Spinal cord (tissue), 10 donors: Measurements from ENCODE around the gene GP5. TPM values are rescaled to one million over a fixed set of nuclear protein-coding genes. Genes with fewer than 3 reads are reported as not detected.
A peak's percentile ranks its signal among the peaks of the same experiment; 100 is the strongest.

Source experiments
- DNase-seq, 6 donors: peaks; one replicate each; pipeline versions ENCODE4 v3.0.0 to v3.0.0-alpha.2; 2013 to 2015; ENCODE audit warnings: low spot score in 6 of 6, low read depth in 4 of 6
- H3K27ac ChIP-seq: one replicate; pipeline ENCODE4 v1.5.1; 2013; ENCODE audit warnings: low read depth, low read length, control low read depth
- H3K27me3 ChIP-seq: one replicate; pipeline ENCODE4 v1.6.1; 2013; ENCODE audit warnings: low read length; ENCODE audit not compliant: control insufficient read depth, insufficient read depth
- H3K36me3 ChIP-seq: one replicate; pipeline ENCODE4 v1.6.1; 2013; ENCODE audit warnings: low read length; ENCODE audit not compliant: control insufficient read depth, insufficient read depth
- H3K4me1 ChIP-seq: one replicate; pipeline ENCODE4 v1.6.1; 2013; ENCODE audit warnings: low read length; ENCODE audit not compliant: control insufficient read depth, insufficient read depth
- H3K4me3 ChIP-seq: one replicate; pipeline ENCODE4 v1.5.1; 2013; ENCODE audit warnings: low read depth, low read length, control low read depth
- H3K9me3 ChIP-seq: one replicate; pipeline ENCODE4 v1.6.1; 2013; ENCODE audit warnings: low read length; ENCODE audit not compliant: control insufficient read depth, insufficient read depth
- WGBS: methylation state at CpG from one replicate; pipeline ENCODE4 v1.1.5; 2013; ENCODE audit warnings: missing lambda C conversion rate; ENCODE audit not compliant: insufficient coverage; 5-methylcytosine and 5-hydroxymethylcytosine counted together
- polyA plus RNA-seq, 2 donors: library from polyadenylated mRNA; unstranded; fragments of 120-200 nt; gene quantifications; one replicate each; pipeline ENCODE4 v1.2.1, GENCODE V29; 2013; ENCODE audit not compliant: insufficient read length in 2 of 2
- total RNA-seq, 2 donors: library from RNA; depleted of rRNA in 1 of 2; stranded (reverse); fragments of 120-200 nt in 1 of 2; fragments of >200 nt in 1 of 2; gene quantifications; one replicate each; pipeline versions ENCODE4 v1.2.3 to v1.2.4, GENCODE V29; 2013 to 2014
- donor health status: healthy.

GP5 gene
- total and polyA plus RNA-seq, 4 donors: 0.25 to 0.69 (median 0.31) TPM

DNA sequence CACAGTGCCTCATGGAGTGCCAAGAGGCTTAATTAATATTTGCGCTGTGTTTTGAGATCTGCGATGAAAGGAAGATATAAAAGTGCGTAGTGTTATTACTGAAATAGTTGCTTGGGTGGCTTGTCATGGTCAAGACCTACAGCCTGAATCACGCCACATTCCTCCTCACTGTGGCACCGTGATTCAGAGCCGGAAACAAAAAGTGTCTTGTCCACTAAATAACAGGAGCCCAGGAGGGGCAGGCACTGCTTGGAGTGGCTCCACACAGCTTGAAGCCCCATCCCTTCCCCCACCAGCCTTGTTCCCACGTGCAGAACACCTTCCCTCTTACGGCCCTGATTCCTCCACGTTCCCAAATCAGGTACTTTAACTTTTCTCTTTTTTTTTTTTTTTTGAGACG lies 28.3 kb downstream of the GP5 start:
- no peaks in the 10 kb centered on the region for H3K36me3 ChIP-seq
- no peak overlapping the region for H3K4me3 ChIP-seq
- no peak for DNase-seq
- peaks cover 19% of the 10 kb centered on the region for H3K27me3 ChIP-seq
- no peak overlapping the region for H3K27ac ChIP-seq
- 65% methylated on average over 7 of the region's 10 CpGs for WGBS
- H3K4me1 ChIP-seq: peaks cover 34% of the 10 kb centered on the region
- no peaks in the 10 kb centered on the region for H3K9me3 ChIP-seq

GRCh38 chr3:194369522-194370279 lies 29.4 kb downstream of the GP5 start, which contains the start of gene LRRC15:
Gene LRRC15 (minus strand): TSS chr3:194369743. CDS start chr3:194361043, 8,700 bp downstream.
- Histone ChIP-seq H3K27me3 (peaks cover 21% of the 10 kb centered on the region), H3K27ac (no peak within 1 kb of the TSS), H3K9me3 (no peaks in the 10 kb centered on the region), H3K36me3 (no peaks in the 10 kb centered on the region), H3K4me1 (peaks cover 32% of the 10 kb centered on the region), H3K4me3 (no peak within 1 kb of the TSS)
- no peak for DNase-seq
- 14% methylated on average over 18 of the region's 21 CpGs for WGBS

DNA sequence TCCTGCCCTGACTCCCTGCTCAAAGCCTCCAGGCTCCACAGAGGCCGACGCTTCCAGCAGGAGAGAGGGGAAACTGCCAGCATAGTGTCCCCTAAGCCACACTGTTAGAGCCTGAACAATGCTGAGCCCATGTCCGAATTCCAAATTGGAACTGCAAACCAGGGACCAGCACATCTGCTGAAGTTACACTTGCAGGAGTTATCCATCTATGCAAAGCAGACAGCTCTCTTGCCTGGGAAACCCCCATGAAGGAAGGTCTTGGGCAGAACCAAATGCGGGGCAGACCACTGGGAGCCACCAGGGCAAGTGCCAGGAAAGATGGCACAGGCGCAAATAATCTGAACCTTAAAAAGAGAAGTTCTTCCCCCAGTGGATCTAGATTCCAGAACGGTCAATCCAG lies 30.1 kb downstream of the GP5 start:
- peaks cover 35% of the 10 kb centered on the region for H3K4me1 ChIP-seq
- H3K27ac ChIP-seq: no peak overlapping the region
- no peaks in the 10 kb centered on the region for H3K9me3 ChIP-seq
- no peaks in the 10 kb centered on the region for H3K36me3 ChIP-seq
- H3K4me3 ChIP-seq: no peak overlapping the region
- peaks cover 21% of the 10 kb centered on the region for H3K27me3 ChIP-seq
- no peak for DNase-seq
- 70% methylated on average over 6 of the region's 6 CpGs for WGBS

- no peak overlapping the region for H3K27ac ChIP-seq
Measured at GRCh38 chr3:194367992-194368841, 30.8 kb downstream of the GP5 start.

GRCh38 chr3:194365978-194366490 lies 33.0 kb downstream of the GP5 start:
- DNase-seq: no peak
- H3K27me3 ChIP-seq: peaks cover 21% of the 10 kb centered on the region
- WGBS: 88% methylated on average over 10 of the region's 12 CpGs
- H3K4me3 ChIP-seq: no peak overlapping the region
- peaks cover 35% of the 10 kb centered on the region for H3K4me1 ChIP-seq
- no peak overlapping the region for H3K27ac ChIP-seq
- no peaks in the 10 kb centered on the region for H3K36me3 ChIP-seq
- no peaks in the 10 kb centered on the region for H3K9me3 ChIP-seq

More at GRCh38 chr3:194367992-194368841, 30.8 kb downstream of the GP5 start:
- Histone ChIP-seq H3K27me3 (peaks cover 21% of the 10 kb centered on the region), H3K4me3 (no peak overlapping the region), H3K36me3 (no peaks in the 10 kb centered on the region), H3K9me3 (no peaks in the 10 kb centered on the region), H3K4me1 (peaks cover 35% of the 10 kb centered on the region)
- no peak for DNase-seq
- 63% methylated on average over 18 of the region's 18 CpGs for WGBS

- Histone ChIP-seq H3K27me3 (peaks cover 21% of the 10 kb centered on the region), H3K36me3 (no peaks in the 10 kb centered on the region), H3K9me3 (no peaks in the 10 kb centered on the region), H3K27ac (no peak overlapping the region), H3K4me3 (no peak overlapping the region), H3K4me1 (peaks cover 31% of the 10 kb centered on the region)
- DNase-seq: no peak
- WGBS: 94% methylated on average over 6 of the region's 6 CpGs
Measured at GRCh38 chr3:194365526-194365925, 33.5 kb downstream of the GP5 start.

DNA sequence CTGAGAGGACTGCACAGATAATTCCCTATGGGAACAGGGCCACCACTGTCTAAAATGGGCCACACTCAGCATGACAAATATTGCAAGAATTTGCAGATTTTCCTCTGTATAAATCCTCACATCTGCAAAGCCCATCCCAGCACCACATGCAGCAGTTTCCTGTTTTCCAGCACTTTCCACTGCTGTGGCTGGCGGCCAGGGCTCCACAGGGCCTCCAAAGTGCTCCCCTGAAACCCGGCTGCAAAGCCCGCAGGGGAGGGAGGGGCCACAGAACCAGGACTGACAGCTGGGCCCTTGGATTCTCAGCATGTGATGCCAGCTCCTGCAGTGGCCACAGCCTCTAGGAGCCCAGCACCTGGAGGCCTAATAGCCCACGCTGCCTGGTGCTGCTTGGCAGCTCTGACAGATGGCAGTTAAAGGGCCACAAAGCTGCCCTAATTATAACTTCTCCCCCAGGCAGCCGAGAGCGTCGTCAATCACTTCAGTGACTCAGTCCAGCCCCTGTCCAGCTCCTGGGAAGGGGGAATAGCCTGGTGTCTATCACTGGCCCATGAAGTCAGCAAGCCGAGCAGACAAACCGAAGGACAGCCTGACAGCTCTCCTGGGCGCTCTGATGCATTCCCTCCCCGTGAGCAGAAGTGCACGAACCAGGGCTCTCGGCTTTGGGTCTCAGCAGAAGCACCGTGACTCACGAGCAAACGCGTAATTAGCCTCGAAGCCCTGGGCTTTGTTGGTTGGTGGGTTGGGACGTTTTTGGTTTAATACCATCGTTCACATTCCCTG lies 34.2 kb downstream of the GP5 start:
- peak in 2 of 6 donors; percentile 49 to 65 for DNase-seq
- H3K4me1 ChIP-seq: peaks cover 28% of the 10 kb centered on the region
- no peak overlapping the region for H3K4me3 ChIP-seq
- H3K27me3 ChIP-seq: peaks cover 21% of the 10 kb centered on the region
- H3K27ac ChIP-seq: peak overlapping the region; percentile 40
- no peaks in the 10 kb centered on the region for H3K36me3 ChIP-seq
- H3K9me3 ChIP-seq: no peaks in the 10 kb centered on the region
- WGBS: 34% methylated on average over 16 of the region's 20 CpGs

DNA sequence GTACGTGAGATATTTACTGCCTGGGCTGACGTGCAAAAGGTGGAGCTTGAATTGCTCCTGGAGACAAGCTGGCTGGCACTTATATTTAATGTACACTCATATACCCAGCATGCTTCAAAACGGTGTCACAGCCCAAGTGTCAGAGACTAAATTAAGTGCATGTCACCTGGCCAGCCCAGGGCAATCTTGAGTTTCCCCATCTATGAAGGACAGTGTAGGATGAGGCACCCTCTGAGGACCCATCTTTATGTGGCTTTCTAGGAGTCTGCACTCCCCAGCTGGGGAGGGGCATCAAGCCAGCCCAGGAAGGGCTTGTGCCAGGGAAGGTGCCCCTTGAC lies 34.8 kb downstream of the GP5 start:
- no peak for DNase-seq
- H3K36me3 ChIP-seq: no peaks in the 10 kb centered on the region
- H3K4me3 ChIP-seq: no peak overlapping the region
- WGBS: 100% methylated on average over 2 of the region's 3 CpGs
- H3K9me3 ChIP-seq: no peaks in the 10 kb centered on the region
- peaks cover 15% of the 10 kb centered on the region for H3K27me3 ChIP-seq
- peaks cover 22% of the 10 kb centered on the region for H3K4me1 ChIP-seq
- H3K27ac ChIP-seq: no peak overlapping the region

GRCh38 chr3:194360568-194360967 lies 38.5 kb downstream of the GP5 start:
- Histone ChIP-seq H3K4me1 (peaks cover 10% of the 10 kb centered on the region), H3K4me3 (no peak overlapping the region), H3K27me3 (peaks cover 2% of the 10 kb centered on the region), H3K9me3 (no peaks in the 10 kb centered on the region), H3K36me3 (no peaks in the 10 kb centered on the region), H3K27ac (no peak overlapping the region)
- DNase-seq: no peak
- 93% methylated on average over 18 of the region's 18 CpGs for WGBS
